Measurements from ENCODE around the gene FOS.

DNA sequence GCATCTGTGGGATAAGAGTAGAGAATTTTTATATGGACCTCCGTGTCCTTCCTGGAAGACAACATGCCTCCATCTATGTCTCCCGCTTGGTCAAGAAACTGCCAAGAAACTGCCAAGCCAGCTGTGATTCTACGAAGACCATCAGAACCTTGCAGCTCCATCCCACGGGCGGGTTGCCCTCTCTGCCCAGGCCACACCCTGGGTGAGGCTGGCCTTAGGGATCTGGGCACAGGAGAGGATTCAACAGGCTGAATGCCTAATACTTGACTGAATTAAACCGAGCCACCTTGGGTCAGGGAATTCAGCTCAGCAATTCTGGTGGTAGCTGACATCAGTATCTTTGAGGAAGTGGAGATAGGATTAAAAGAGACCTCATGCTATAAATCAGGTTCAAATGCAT, 37.8 kb upstream of the FOS start:
- TF ChIP-seq EZH2 (IDR thresholded peaks at IDR 0.05; ENCODE audit: insufficient read depth, poor library complexity, severe bottlenecking) = no peak
- no peak for TF ChIP-seq EZH2phosphoT487 (IDR thresholded peaks at IDR 0.05; ENCODE audit: insufficient read depth, low read depth)
